Activated T-helper 1 cell treated with anti-CD3 and anti-CD28 coated beads, Interleukin-12 subunit alpha, Interleukin-12 subunit beta, Interleukin-2, Interleukin-4 antibody, amounts not matched to agents 30 ng/mL and 10 ng/mL and 1 ng/mL, durations not matched to agents 14 hours and 24 hours and 36 hours (primary cell): ENCODE results near the gene TMEM198. TPM values are rescaled to one million over a fixed set of nuclear protein-coding genes. Genes with fewer than 3 reads are reported as not detected.

Experiments
- DNase-seq: peaks from one replicate; pipeline ENCODE4 v3.0.0; 2021; ENCODE audit warnings: low spot score
- H3K27ac Mint-ChIP-seq: one replicate; pipeline ENCODE4 v1.8.0; 2021; ENCODE audit warnings: mild to moderate bottlenecking, mixed read lengths
- H3K27me3 Mint-ChIP-seq: one replicate; pipeline ENCODE4 v1.8.0; 2022; ENCODE audit warnings: mild to moderate bottlenecking, moderate library complexity, mixed read lengths; ENCODE audit not compliant: insufficient read depth
- H3K36me3 Mint-ChIP-seq: one replicate; pipeline ENCODE4 v1.8.0; 2021; ENCODE audit warnings: low read depth, mixed read lengths
- H3K4me1 Mint-ChIP-seq: one replicate; pipeline ENCODE4 v1.8.0; 2021; ENCODE audit warnings: low read depth, mixed read lengths
- H3K4me3 Mint-ChIP-seq: one replicate; pipeline ENCODE4 v1.8.0; 2021; ENCODE audit warnings: mild to moderate bottlenecking, moderate library complexity, mixed read lengths
- H3K9me3 Mint-ChIP-seq: one replicate; pipeline ENCODE4 v1.8.0; 2021; ENCODE audit warnings: mixed read lengths
- intact Hi-C: fragments of 100-400 bp; cut with micrococcal nuclease; formaldehyde crosslinking; loops from one replicate; pipeline ENCODE4 v1.15.1; 2024
- total RNA-seq: library from RNA; stranded (reverse); gene quantifications from 2 replicates; pipeline ENCODE4 v1.2.3, GENCODE V29; 2022

TMEM198 gene
- total RNA-seq, 1 donor from 2014 or later = 3.3 TPM

GRCh38 chr2:219501849-219502248 is 42.0 kb upstream of the TMEM198 start:
- no peak for DNase-seq
- intact Hi-C loops = no loop called here
- peaks cover 17% of the 10 kb centered on the region for H3K36me3 Mint-ChIP-seq

GRCh38 chr2:219502618-219503017 is 41.2 kb upstream of the TMEM198 start:
- intact Hi-C loops = no loop called here
- H3K27me3 Mint-ChIP-seq = peaks cover 5% of the 10 kb centered on the region
- H3K4me1 Mint-ChIP-seq = peaks cover 36% of the 10 kb centered on the region
- H3K9me3 Mint-ChIP-seq = no peaks in the 10 kb centered on the region
- H3K27ac Mint-ChIP-seq = no peak overlapping the region
- H3K4me3 Mint-ChIP-seq = no peak overlapping the region
- DNase-seq = no peak
- H3K36me3 Mint-ChIP-seq = peaks cover 17% of the 10 kb centered on the region

More at GRCh38 chr2:219501849-219502248, 42.0 kb upstream of the TMEM198 start:
- peaks cover 10% of the 10 kb centered on the region for H3K27me3 Mint-ChIP-seq
- H3K4me1 Mint-ChIP-seq = peaks cover 36% of the 10 kb centered on the region
- no peaks in the 10 kb centered on the region for H3K9me3 Mint-ChIP-seq
- H3K27ac Mint-ChIP-seq = no peak overlapping the region
- H3K4me3 Mint-ChIP-seq = no peak overlapping the region

DNA sequence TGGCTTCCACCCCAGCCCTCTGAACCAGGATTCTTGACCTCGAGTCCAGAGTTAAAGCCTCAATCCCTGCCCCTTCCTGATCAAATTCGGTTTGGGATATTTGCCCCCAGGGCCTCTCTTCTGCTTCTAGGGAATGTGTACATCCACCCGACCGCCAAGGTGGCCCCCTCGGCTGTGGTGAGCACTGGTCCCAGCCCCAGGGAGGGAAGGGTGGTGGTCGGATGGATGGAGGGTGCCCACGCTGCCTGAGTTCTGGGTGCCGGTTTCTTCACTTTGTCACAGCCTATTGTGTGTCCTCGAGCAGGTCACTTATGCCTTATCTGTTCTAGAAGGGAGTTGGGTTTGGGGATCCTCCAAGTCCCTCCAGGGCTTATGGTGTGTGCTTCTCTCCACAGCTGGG is 38.2 kb upstream of the TMEM198 start:
- Mint-ChIP-seq H3K4me1 (peaks cover 20% of the 10 kb centered on the region), H3K27ac (no peak overlapping the region), H3K9me3 (no peaks in the 10 kb centered on the region), H3K27me3 (peaks cover 14% of the 10 kb centered on the region), H3K4me3 (no peak overlapping the region), H3K36me3 (peaks cover 14% of the 10 kb centered on the region)
- DNase-seq = no peak
- intact Hi-C loops = no loop called here

GRCh38 chr2:219506153-219506801 is 37.6 kb upstream of the TMEM198 start:
- peaks cover 18% of the 10 kb centered on the region for H3K4me1 Mint-ChIP-seq
- peaks cover 14% of the 10 kb centered on the region for H3K36me3 Mint-ChIP-seq
- H3K4me3 Mint-ChIP-seq = no peak overlapping the region
- H3K27ac Mint-ChIP-seq = no peak overlapping the region
- H3K9me3 Mint-ChIP-seq = no peaks in the 10 kb centered on the region
- peaks cover 21% of the 10 kb centered on the region for H3K27me3 Mint-ChIP-seq
- no peak for DNase-seq
- intact Hi-C loops = no loop called here

DNA sequence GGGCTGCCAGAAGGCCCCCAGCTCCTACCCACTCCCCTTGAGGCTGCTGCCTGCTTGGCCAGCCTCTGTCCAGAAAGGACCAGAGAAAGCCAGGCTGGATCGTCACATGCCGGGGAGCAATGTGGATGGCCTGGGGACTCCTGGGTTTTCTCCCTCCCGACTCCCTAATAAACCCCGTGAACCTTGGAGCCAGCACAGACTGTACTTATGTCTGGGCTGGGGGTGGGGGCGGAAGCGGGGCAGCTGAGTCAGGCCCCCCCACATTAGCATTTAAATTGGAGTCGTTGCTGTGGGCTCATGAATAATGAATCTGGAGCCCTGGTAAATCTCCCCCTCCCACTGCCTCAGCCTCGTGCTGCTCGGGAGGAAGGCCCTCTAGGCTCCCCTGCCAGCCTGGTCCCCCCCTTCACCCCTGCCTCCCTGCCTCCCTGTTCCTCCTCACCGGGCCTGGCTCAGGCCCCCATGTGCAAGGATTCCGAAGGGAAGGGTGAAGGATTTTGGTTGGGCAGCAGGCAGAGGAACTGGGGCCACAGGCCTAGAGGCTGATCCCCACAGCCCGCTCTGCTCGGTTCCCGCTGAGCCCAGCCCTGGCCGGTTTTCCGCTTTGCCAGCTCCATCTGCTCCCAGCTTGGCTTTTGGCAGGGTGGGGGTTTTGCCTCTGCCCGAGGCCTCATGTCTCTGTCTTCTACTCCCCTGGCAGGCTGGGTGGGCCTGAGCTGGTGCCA is 36.9 kb upstream of the TMEM198 start:
- Mint-ChIP-seq H3K27ac (no peak overlapping the region), H3K9me3 (no peaks in the 10 kb centered on the region), H3K4me1 (peaks cover 11% of the 10 kb centered on the region), H3K36me3 (peaks cover 12% of the 10 kb centered on the region), H3K27me3 (peaks cover 26% of the 10 kb centered on the region), H3K4me3 (no peak overlapping the region)
- intact Hi-C loops = no loop called here
- DNase-seq = no peak

- H3K27me3 Mint-ChIP-seq = peaks cover 31% of the 10 kb centered on the region
- intact Hi-C loops = no loop called here
- peaks cover 12% of the 10 kb centered on the region for H3K36me3 Mint-ChIP-seq
These were observed 36.0 kb upstream of the TMEM198 start for GRCh38 chr2:219507581-219508443.

GRCh38 chr2:219508444-219508734 is 35.4 kb upstream of the TMEM198 start:
- Mint-ChIP-seq H3K27ac (no peak overlapping the region), H3K27me3 (peaks cover 36% of the 10 kb centered on the region), H3K36me3 (peaks cover 11% of the 10 kb centered on the region), H3K4me3 (no peak overlapping the region), H3K9me3 (no peaks in the 10 kb centered on the region), H3K4me1 (peaks cover 10% of the 10 kb centered on the region)
- intact Hi-C loops = no loop called here
- no peak for DNase-seq

More at GRCh38 chr2:219507581-219508443, 36.0 kb upstream of the TMEM198 start:
- Mint-ChIP-seq H3K9me3 (no peaks in the 10 kb centered on the region), H3K27ac (no peak overlapping the region), H3K4me1 (peaks cover 10% of the 10 kb centered on the region), H3K4me3 (no peak overlapping the region)
- no peak for DNase-seq

- no peaks in the 10 kb centered on the region for H3K9me3 Mint-ChIP-seq
- no peak overlapping the region for H3K27ac Mint-ChIP-seq
- H3K4me3 Mint-ChIP-seq = no peak overlapping the region
- peaks cover 42% of the 10 kb centered on the region for H3K27me3 Mint-ChIP-seq
- intact Hi-C loops = loop anchor here (1.0 kb wide), 2 partner anchors 11 to 21 kb away; partner anchors contain the start of gene GMPPA
- H3K4me1 Mint-ChIP-seq = peaks cover 10% of the 10 kb centered on the region
- peaks cover 7% of the 10 kb centered on the region for H3K36me3 Mint-ChIP-seq
- no peak for DNase-seq
These were observed 34.7 kb upstream of the TMEM198 start for GRCh38 chr2:219508971-219509779.

- Mint-ChIP-seq H3K9me3 (no peaks in the 10 kb centered on the region), H3K4me1 (peaks cover 10% of the 10 kb centered on the region), H3K27me3 (peaks cover 43% of the 10 kb centered on the region), H3K27ac (no peak overlapping the region), H3K4me3 (no peak overlapping the region), H3K36me3 (peaks cover 4% of the 10 kb centered on the region)
- DNase-seq = peak; percentile 12
- intact Hi-C loops = loop anchor here (1.0 kb wide), 2 partner anchors 12 to 20 kb away; partner anchors contain the start of gene GMPPA
These were observed 33.9 kb upstream of the TMEM198 start for GRCh38 chr2:219509780-219510511.

DNA sequence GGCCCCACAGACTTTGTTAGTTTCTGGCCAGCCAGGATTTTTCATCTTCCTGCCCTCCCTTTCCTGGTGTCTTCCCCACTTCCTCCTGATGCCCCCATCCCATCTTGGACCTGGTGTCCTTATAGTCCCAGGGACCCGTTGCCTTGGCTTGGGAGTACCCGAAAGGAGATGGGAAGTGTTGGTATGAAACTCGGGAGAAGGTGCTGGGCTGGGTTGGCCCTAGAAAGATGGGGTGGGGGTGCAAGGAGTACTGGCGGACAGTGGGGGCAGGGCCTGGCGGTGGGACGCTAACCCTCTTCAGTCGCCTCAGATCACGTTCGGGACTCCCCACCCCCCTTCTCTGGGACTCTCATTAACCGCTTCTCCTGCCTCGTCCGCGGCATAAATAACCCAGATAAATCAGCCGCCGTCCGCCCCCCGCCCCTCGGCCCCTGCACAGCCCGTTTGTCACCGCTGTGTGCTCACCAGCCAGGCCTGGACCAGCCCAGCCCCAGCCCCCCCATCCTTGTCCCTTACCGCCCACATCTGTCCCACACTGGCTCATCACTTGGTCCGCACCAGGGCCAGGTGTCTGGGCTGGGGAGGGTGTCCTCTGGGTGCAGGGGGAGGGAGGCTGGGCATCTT is 33.2 kb upstream of the TMEM198 start:
- DNase-seq = no peak
- Mint-ChIP-seq H3K9me3 (no peaks in the 10 kb centered on the region), H3K4me3 (no peak overlapping the region), H3K27me3 (peaks cover 44% of the 10 kb centered on the region), H3K27ac (no peak overlapping the region), H3K4me1 (peaks cover 10% of the 10 kb centered on the region), H3K36me3 (peaks cover 4% of the 10 kb centered on the region)
- intact Hi-C loops = no loop called here

DNA sequence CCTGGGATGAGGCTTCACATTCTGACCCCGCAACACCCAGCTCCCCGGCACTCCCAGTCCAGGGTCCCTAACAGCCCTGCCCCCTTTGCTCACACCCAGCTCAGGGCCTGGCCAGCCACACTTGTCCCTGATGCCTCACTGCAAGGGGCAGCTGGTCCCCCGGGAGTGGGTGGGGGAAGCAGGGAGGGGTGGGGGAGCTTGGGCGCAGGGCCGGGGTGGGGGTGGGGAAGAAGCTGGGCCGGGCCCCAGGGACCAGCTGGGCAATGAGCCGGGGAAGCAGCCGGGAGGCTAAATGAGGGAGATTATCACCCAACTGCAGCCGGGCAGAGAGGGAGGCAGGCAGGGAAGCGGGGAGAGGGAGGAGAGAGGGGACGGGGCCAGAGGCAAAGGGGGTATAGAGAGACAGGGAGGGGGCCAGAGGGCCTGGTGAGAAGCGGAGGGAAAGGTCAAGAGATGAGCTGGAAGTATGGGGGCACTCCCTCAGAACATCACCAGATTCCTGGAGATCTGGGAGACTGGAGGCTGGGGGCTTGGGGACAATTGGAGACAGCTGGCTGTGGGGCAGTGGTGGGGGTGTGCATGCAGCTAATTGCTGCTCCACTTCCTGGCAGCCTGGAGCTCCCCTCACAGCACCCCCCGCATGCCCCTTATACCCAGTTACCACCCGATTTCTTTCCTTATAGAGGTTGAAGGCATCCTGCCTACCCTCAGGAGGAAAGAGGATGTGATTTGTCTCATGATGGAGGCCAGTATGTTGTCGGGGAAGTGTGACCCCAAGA is 32.1 kb upstream of the TMEM198 start:
- H3K36me3 Mint-ChIP-seq = no peaks in the 10 kb centered on the region
- no peaks in the 10 kb centered on the region for H3K9me3 Mint-ChIP-seq
- no peak overlapping the region for H3K27ac Mint-ChIP-seq

More for the DNA sequence above, 32.1 kb upstream of the TMEM198 start:
- DNase-seq = no peak
- intact Hi-C loops = no loop called here
- Mint-ChIP-seq H3K27me3 (peaks cover 54% of the 10 kb centered on the region), H3K4me1 (peaks cover 10% of the 10 kb centered on the region), H3K4me3 (no peak overlapping the region)
